HUDEP-2 (cell line): Measurements from ENCODE around the gene NCBP3.

Experiments used
- DNase-seq, 76 experiments: peaks; one replicate each; lab custom pipeline; 2025; ENCODE audit not compliant: unreplicated experiment in 76 of 76; lab: John Stamatoyannopoulos, UW

Gene NCBP3

GRCh38 chr17:3761036-3761917, 84.8 kb downstream of the NCBP3 start:
- no peak for DNase-seq

DNA sequence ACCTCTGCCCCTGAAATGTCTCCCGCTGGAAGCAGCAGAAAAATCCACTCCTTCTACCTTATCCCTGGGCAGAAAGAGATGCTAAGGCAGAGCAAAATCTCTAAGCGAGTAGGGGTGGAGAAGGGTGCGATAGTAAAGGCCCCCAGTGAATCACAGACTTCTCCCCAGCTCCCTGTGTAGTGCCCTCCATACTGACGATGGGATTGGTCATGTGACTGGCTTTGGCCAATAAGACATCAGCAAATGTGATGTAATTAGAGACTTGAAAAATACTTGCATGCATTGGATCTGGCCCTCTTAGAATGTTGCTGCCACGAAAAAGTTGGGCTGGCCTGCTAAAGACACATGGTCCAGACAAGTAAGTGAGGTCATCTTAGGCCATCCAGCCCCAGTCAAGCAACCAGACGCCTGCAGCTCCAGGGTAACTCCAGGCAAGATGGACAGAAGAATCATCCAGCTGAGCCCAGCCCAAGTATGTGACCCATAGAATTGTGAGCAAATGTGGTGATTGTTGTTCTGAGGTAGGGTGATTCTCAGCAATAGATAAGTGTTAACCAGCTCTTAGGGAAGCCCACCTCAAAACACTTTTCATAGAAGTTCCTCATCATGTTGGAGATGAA, 86.3 kb downstream of the NCBP3 start:
- no peak for DNase-seq

DNA sequence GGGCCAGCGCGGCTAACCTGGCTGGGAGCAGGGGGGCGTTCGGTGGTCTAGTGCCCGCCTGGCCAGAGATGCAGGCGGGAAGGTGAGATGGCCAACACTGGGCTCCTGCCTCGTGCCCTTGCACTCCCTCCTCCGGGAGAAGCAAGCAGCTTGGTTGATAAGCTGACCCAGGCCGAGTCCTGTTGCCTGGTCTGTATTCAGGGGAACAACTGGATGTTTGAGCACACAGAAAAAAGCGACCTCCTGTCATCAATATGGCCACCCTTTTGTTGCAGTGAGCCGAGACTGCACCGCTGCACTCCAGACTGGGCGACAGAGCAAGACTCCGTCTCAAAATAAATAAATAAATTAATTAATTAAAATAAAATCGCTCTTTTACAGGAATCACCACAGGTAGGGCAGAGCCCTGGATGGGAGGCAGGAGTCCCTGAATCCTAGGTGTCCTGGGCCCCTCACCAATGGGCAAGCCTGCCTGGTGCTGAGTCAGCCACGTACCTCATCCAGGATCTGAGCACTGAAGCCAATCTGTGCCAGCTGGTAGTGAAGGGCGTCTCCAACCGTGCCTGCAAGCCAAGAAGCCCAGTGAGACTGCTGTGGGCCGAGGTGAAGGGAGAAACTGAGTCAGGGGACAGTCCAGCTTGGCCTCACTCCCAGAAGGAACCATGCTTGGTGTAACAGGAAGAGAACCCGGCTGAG, 90.6 kb downstream of the NCBP3 start:
- DNase-seq, result no peak

DNA sequence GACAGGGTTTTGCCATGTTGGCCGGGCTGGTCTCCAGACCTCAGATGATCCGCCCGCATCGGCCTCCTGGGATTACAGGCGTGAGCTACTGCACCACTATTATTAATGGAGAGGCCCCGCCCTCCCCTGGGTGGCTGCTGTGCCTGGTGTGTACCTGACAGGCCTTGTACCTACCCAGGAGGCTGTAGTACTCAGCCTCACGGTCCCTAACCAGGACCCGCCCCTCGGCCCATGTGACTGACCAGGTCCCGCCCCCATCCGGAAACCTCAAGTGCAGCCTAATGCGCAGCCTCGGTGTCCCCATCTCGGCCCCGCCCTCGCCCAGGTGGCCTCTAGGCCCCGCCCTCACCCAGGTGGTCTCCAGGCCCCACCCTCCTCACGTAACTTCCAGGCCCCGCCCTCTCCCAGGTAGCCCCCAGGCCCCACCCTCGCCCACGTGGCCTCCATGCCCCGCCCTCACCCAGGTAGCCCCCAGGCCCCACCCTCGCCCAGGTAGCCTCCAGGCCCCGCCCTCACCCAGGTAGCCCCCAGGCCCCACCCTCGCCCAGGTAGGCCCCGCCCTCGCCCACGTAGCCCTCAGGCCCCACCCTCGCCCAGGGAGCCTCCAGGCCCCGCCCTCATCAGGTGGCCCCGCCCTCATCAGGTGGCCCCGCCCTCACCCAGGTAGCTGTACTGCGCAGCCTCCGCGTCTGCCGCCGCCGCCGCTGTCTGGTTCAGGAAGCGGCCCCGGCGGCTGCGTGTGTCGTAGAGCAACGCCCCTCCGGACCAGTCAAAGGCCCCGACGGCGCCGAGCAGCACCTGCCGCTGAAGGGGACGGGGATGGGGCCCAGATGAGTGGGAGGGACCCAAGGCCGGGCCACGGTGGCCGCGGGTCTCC, 91.3 kb downstream of the NCBP3 start:
- DNase-seq, result peak in 36 of 76 experiments; percentile 1 to 53 (median 18)

DNA sequence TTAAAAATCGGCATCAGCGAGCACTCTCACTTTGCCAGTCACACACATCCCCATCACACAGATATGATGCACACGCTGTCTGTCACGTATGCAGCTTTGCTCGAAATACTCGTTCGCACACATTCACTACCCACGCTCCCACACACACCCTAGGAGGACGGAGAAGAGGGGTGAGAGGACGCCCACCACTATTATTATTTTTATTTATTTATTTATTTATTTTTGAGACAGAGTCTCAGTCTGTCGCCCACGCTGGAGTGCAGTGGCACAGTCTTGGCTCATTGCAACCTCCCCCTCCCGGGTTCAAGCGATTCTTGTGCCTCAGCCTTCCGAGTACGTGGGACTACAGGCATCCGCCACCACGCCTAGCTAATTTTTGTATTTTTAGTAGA, 92.0 kb downstream of the NCBP3 start:
- DNase-seq, result no peak

DNA sequence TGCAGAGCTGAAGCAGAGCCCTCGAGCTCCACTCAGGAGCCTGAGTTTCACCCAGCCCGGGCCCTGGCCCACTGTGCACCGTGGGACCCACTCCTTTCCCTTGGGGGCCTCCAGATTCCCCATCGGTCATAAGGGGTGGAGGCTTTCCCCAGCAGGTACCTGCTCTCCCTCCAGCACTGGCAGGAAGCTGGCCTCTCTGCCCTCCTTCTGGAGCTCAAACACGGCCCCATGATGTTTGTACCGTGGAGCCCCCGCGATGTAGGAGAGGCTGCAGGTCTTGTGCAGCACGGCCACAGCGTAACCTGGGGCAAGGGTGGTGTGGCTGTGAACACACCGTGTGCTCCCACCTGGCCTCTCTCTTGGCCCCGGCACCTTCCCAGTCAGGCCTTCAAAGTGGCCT, 92.4 kb downstream of the NCBP3 start:
- DNase-seq, result no peak
